Stimulated activated CD8-positive, alpha-beta memory T cell treated with anti-CD3 and anti-CD28 coated beads, Interleukin-4, amount 100 ng/mL, for 48 hours (primary cell): Measurements from ENCODE around the gene SFMBT2.
"Not testable (repeated sequence)": the region's sequence is repeated elsewhere in the genome, so short reads cannot be mapped to it uniquely, and the experiment has no call there.

Experiments
- DNase-seq: peaks from one replicate; pipeline ENCODE4 v3.0.0-alpha.2; 2020

Gene SFMBT2

GRCh38 chr10:7258948-7259523 is 151.8 kb downstream of the SFMBT2 start:
- peak; percentile 79 for DNase-seq

- no peak for DNase-seq
Observed at GRCh38 chr10:7255517-7255916, 155.3 kb downstream of the SFMBT2 start.

GRCh38 chr10:7251696-7252465 is 159.0 kb downstream of the SFMBT2 start:
- no peak for DNase-seq

- no peak for DNase-seq
Observed at GRCh38 chr10:7250236-7250635, 160.6 kb downstream of the SFMBT2 start.

- no peak for DNase-seq
Observed at GRCh38 chr10:7248585-7249164, 162.2 kb downstream of the SFMBT2 start.

- DNase-seq, result no peak
Observed at GRCh38 chr10:7248148-7248547, 162.7 kb downstream of the SFMBT2 start.

GRCh38 chr10:7245505-7245904 is 165.3 kb downstream of the SFMBT2 start:
- DNase-seq, result no peak

- no peak for DNase-seq
Observed at GRCh38 chr10:7243873-7244272, 167.0 kb downstream of the SFMBT2 start.

- no peak for DNase-seq
Observed at GRCh38 chr10:7243139-7243538, 167.7 kb downstream of the SFMBT2 start.

- DNase-seq, result peak; percentile 39
Observed at GRCh38 chr10:7239312-7239985, 171.4 kb downstream of the SFMBT2 start.

- DNase-seq, result no peak
Observed at GRCh38 chr10:7235376-7235775, 175.5 kb downstream of the SFMBT2 start.

GRCh38 chr10:7234109-7234508 is 176.7 kb downstream of the SFMBT2 start:
- DNase-seq, result no peak

GRCh38 chr10:7233259-7233991 is 177.4 kb downstream of the SFMBT2 start:
- DNase-seq, result no peak

- no peak for DNase-seq
Observed at GRCh38 chr10:7231509-7232414, 179.1 kb downstream of the SFMBT2 start.

- DNase-seq, result no peak
Observed at GRCh38 chr10:7230951-7231350, 179.9 kb downstream of the SFMBT2 start.

GRCh38 chr10:7230036-7230435 is 180.8 kb downstream of the SFMBT2 start:
- DNase-seq, result no peak

- DNase-seq, result no peak
Observed at GRCh38 chr10:7225133-7225532, 185.7 kb downstream of the SFMBT2 start.

- DNase-seq, result no peak
Observed at GRCh38 chr10:7218968-7219367, 191.9 kb downstream of the SFMBT2 start.

GRCh38 chr10:7212696-7213095 is 198.1 kb downstream of the SFMBT2 start:
- not testable (repeated sequence) for DNase-seq

- no peak for DNase-seq
Observed at GRCh38 chr10:7211857-7212577, 198.8 kb downstream of the SFMBT2 start.

- no peak for DNase-seq
Observed at GRCh38 chr10:7210516-7210915, 200.3 kb downstream of the SFMBT2 start.
